Measurements from ENCODE around the gene STAMBP.

STAMBP gene

DNA sequence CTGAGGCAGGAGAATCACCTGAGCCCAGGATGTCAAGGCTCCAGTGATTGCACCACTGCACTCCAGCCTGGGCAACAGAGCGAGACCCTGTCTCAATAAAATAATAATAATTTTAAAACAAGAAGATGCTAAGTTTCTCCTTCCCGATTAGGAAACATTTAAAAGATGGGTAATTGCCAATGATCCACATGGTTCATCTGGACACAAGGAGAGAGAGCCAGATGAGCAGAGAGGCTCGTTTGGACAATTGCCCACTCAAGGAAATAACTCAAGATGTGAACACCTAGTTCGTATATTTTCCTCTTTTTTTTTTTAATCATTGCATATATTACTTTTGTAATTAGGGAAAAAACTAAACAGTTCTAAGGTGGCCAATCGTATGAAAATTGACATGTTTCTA lies 60.4 kb downstream of the STAMBP start:
- no peak overlapping the region for H3K4me3 ChIP-seq (ENCODE audit: low read depth in 1 of 2, low read length in 2 of 2)
- no peaks in the 10 kb centered on the region for H3K27me3 ChIP-seq (ENCODE audit: low read depth, low read length)
- H3K36me3 ChIP-seq (ENCODE audit: control insufficient read depth in 1 of 2, insufficient read depth in 2 of 2, low read length in 2 of 2), result peaks cover 0 to 3% of the 10 kb centered on the region in 2 donors
- peak overlapping the region; percentile 11 for H3K27ac ChIP-seq (ENCODE audit: low read length)
- peaks cover 0 to 10% of the 10 kb centered on the region in 2 donors for H3K4me1 ChIP-seq (ENCODE audit: control insufficient read depth in 1 of 2, insufficient read depth in 2 of 2, low read length in 2 of 2)
- no peaks in the 10 kb centered on the region for H3K9me3 ChIP-seq (ENCODE audit: control insufficient read depth in 1 of 2, low read length in 2 of 2)

DNA sequence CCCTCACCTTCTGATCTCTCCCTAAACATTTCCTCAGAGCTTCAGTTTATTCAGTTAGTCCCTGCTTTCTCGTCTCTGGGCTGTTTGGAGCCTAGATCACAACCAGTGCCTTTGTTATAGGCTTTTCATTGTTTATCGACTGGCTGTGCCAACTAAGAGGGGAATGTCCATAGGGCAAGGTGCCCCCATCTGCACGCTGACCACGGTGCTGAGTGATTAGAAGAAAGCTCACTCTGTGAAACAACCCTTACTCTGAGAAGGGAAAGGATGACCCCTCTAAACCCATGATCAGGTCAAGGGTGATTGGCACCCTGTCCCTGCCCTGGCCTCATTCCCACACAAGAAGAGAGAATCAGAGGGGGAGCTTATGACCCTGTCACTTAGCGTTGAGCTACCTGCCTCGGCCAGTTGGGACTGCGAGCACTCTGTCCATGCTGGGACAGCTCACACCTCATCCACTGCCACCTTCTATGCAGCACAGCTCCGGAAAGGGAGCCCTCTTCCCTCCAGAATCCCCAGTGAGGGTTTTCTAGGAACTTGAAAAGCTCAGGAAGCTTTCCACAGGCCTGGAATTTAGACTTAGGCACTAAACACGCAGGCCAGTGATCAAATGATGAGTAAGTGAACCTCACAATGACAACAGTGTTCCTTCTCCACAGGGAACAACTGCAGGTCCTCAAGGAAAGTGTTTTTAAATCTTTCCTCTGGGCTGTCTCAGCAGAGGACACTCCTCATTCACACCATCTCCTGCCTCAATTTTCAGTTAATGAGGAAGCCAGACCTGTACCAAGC lies 61.7 kb downstream of the STAMBP start:
- Histone ChIP-seq H3K9me3 (ENCODE audit: control insufficient read depth in 1 of 2, low read length in 2 of 2) (no peaks in the 10 kb centered on the region), H3K4me1 (ENCODE audit: control insufficient read depth in 1 of 2, insufficient read depth in 2 of 2, low read length in 2 of 2) (peaks cover 0 to 10% of the 10 kb centered on the region in 2 donors), H3K36me3 (ENCODE audit: control insufficient read depth in 1 of 2, insufficient read depth in 2 of 2, low read length in 2 of 2) (peaks cover 0 to 3% of the 10 kb centered on the region in 2 donors), H3K27me3 (ENCODE audit: low read depth, low read length) (no peaks in the 10 kb centered on the region), H3K4me3 (ENCODE audit: low read depth in 1 of 2, low read length in 2 of 2) (no peak overlapping the region), H3K27ac (ENCODE audit: low read length) (peak overlapping the region; percentile 50)

DNA sequence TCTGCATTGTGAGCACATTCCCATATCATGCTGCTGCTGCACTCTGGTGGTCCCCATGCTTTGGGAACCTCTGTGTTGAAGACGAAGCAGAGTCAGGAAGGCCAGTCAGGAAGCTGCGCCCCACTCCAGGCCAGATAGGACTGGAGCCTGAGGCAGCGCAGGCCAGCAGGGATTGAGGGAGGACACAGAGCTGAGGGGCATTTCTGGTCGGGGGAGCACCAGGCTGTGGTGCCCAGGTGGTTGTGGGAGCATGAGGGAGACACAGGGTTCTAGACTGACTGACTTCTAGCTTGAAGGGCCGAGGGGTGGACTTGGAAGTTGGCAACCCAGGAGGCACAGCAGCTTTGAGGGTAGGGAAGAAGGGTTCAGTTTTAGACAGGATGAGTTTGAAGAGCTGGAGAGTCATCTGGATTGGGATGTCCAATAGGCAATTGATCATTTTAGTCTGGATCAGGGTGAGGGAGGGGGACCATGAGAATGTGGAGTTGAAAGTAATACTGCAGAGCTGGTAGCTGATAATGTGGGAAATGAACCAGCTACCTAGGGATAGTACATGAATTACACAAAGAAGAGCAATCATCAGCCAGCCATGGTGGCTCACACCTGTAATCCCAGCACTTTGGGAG lies 62.6 kb downstream of the STAMBP start:
- Histone ChIP-seq H3K4me1 (ENCODE audit: control insufficient read depth in 1 of 2, insufficient read depth in 2 of 2, low read length in 2 of 2) (peaks cover 0 to 10% of the 10 kb centered on the region in 2 donors), H3K9me3 (ENCODE audit: control insufficient read depth in 1 of 2, low read length in 2 of 2) (no peaks in the 10 kb centered on the region), H3K36me3 (ENCODE audit: control insufficient read depth in 1 of 2, insufficient read depth in 2 of 2, low read length in 2 of 2) (peaks cover 3 to 5% of the 10 kb centered on the region in 2 donors), H3K27ac (ENCODE audit: low read length) (peak overlapping the region; percentile 70), H3K4me3 (ENCODE audit: low read depth in 1 of 2, low read length in 2 of 2) (no peak overlapping the region), H3K27me3 (ENCODE audit: low read depth, low read length) (no peaks in the 10 kb centered on the region)

DNA sequence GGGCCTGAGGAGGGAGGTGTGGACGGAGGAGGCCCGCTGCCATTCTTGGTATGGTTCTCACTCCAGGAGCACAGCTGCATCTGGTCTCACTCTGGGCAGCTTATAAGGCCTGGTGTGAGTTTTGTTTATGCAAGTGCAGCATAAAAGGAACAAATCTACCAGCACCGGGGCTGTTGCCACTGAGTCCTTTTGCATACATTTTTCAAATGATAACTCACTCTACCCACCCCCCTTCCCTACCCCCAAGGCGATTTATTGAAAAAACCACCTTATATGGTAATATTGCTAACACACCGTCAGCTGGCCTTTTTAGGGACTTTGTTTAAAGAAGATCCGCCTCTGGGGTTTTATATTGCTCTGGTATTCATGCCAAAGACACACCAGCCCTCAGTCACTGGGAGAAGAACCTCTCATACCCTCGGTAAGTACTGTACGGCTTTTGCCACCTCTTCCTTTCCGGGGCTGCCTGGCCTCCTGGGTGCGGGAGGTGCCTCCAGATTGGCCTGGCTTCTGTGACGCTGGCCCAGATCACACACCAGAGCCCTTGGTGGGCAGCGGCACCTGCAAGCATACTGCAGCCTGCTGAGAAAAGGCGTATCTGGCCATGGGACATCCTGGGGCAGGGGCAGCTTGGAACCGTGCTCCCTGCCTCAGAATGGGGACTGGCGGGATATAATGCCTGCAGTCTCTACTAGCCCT lies 64.0 kb downstream of the STAMBP start, which contains the start of gene ACTG2:
Gene ACTG2, plus strand, starts transcription at position 378 of the 699 bp plus-strand sequence. CDS start 8,304 bp downstream, outside the sequence.
- Histone ChIP-seq H3K4me3 (ENCODE audit: low read depth in 1 of 2, low read length in 2 of 2) (peak within 1 kb of the TSS; percentile 63 to 87), H3K27me3 (ENCODE audit: low read depth, low read length) (no peaks in the 10 kb centered on the region), H3K27ac (ENCODE audit: low read length) (peak within 1 kb of the TSS; percentile 97), H3K9me3 (ENCODE audit: control insufficient read depth in 1 of 2, low read length in 2 of 2) (no peaks in the 10 kb centered on the region), H3K36me3 (ENCODE audit: control insufficient read depth in 1 of 2, insufficient read depth in 2 of 2, low read length in 2 of 2) (peaks cover 3 to 17% of the 10 kb centered on the region in 2 donors), H3K4me1 (ENCODE audit: control insufficient read depth in 1 of 2, insufficient read depth in 2 of 2, low read length in 2 of 2) (peaks cover 4 to 11% of the 10 kb centered on the region in 2 donors)

DNA sequence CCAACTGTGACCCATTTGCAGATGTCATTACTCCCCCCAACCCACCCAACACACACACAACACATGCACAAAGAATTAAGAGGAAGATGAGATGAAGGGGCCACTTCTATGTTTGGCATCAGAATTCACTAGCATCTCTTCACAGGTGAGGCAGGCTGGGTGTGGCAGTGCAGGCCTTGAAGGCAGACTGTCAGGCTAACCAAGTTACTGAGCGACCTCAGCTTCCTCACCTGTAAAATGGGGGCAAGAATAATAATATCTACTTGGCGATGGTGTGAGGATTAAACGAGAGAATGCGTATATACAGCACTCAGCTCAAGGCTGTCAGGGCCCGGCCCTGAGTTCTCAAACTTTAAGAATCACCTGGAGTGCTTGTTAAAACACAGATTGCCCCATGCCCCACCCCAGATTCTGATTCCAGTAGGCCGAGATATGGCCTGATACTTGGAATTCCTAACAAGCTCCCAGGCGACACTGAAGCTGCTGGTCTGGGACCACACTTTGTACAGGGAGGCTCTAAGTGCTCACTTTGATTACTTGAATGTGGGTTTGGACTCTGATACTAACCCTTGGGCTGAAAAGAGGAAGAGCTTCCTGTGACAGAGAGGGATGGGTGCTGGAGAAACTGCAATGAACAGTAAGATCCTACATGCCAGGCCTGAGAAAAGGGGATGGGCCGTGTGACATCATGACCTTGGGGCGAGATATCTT lies 65.2 kb downstream of the STAMBP start:
- H3K4me3 ChIP-seq (ENCODE audit: low read depth in 1 of 2, low read length in 2 of 2), result peak overlapping the region; percentile 63 to 87
- peaks cover 4 to 11% of the 10 kb centered on the region in 2 donors for H3K4me1 ChIP-seq (ENCODE audit: control insufficient read depth in 1 of 2, insufficient read depth in 2 of 2, low read length in 2 of 2)
- H3K36me3 ChIP-seq (ENCODE audit: control insufficient read depth in 1 of 2, insufficient read depth in 2 of 2, low read length in 2 of 2), result peaks cover 3 to 17% of the 10 kb centered on the region in 2 donors
- no peaks in the 10 kb centered on the region for H3K27me3 ChIP-seq (ENCODE audit: low read depth, low read length)
- no peaks in the 10 kb centered on the region for H3K9me3 ChIP-seq (ENCODE audit: control insufficient read depth in 1 of 2, low read length in 2 of 2)
- peak overlapping the region; percentile 97 for H3K27ac ChIP-seq (ENCODE audit: low read length)

DNA sequence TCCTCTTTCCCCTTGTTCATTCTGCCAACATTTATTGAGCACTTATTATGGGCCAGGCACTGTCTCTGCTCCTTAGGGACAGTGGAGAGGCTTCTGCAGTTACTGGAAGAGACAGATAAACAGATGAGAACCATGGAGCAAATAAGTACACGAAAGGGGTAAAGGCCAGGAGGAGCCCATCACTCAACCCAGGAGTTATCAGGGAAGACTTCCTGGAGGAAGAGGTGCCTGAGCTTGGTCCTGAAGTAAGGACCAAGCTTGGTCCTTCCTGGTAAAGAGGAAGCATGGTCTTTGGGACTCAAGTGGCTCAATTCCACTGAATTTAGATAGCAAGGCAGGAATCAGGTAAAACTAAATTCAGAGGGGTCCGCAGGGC lies 65.7 kb downstream of the STAMBP start:
- peaks cover 4 to 11% of the 10 kb centered on the region in 2 donors for H3K4me1 ChIP-seq (ENCODE audit: control insufficient read depth in 1 of 2, insufficient read depth in 2 of 2, low read length in 2 of 2)
- peak overlapping the region; percentile 97 for H3K27ac ChIP-seq (ENCODE audit: low read length)
- H3K27me3 ChIP-seq (ENCODE audit: low read depth, low read length), result no peaks in the 10 kb centered on the region
- no peaks in the 10 kb centered on the region for H3K9me3 ChIP-seq (ENCODE audit: control insufficient read depth in 1 of 2, low read length in 2 of 2)
- H3K4me3 ChIP-seq (ENCODE audit: low read depth in 1 of 2, low read length in 2 of 2), result peak overlapping the region; percentile 63 to 87
- peaks cover 3 to 17% of the 10 kb centered on the region in 2 donors for H3K36me3 ChIP-seq (ENCODE audit: control insufficient read depth in 1 of 2, insufficient read depth in 2 of 2, low read length in 2 of 2)

DNA sequence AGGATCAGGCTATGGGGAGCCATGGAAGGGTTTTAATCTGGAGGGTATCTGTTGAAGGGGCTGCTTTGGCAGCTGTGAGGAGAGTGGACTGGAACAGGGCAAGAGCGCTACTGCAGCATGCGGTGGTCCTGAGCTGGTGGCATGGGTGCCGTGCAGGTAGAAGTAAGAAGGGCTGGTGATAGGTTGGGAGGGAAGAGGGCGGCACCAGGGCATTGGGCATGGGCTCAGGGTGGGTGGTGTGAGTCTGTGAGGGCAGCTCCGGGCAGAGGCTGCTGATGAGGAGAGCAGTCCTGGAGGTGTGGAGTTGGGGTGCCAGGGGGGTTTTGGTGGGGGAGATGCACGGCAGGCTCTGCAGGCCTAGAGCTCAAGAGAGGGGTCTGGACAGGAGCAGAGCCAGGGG lies 66.1 kb downstream of the STAMBP start:
- Histone ChIP-seq H3K9me3 (ENCODE audit: control insufficient read depth in 1 of 2, low read length in 2 of 2) (no peaks in the 10 kb centered on the region), H3K27me3 (ENCODE audit: low read depth, low read length) (no peaks in the 10 kb centered on the region), H3K4me3 (ENCODE audit: low read depth in 1 of 2, low read length in 2 of 2) (peak overlapping the region; percentile 63 to 87), H3K4me1 (ENCODE audit: control insufficient read depth in 1 of 2, insufficient read depth in 2 of 2, low read length in 2 of 2) (peaks cover 4 to 11% of the 10 kb centered on the region in 2 donors), H3K27ac (ENCODE audit: low read length) (peak overlapping the region; percentile 97), H3K36me3 (ENCODE audit: control insufficient read depth in 1 of 2, insufficient read depth in 2 of 2, low read length in 2 of 2) (peaks cover 3 to 18% of the 10 kb centered on the region in 2 donors)

DNA sequence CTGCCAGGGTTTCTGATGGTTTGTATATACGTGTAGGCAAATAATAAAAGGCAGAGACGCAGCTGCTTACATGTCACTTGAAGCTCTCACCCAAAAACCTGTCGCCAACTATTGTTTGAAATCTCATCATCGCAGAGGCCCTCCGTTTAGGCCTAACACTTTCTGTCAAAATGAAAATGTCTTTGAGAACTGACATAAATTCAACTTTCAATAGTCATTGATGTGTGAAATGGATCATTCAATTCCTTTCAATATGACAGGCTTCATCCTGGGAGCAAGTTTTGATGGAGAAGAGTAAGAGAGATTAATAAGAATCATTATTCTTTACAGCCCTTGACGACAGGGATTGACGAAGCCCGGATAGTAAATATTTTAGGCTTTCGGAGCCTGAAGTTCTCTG lies 66.7 kb downstream of the STAMBP start:
- Histone ChIP-seq H3K27ac (ENCODE audit: low read length) (peak overlapping the region; percentile 97), H3K36me3 (ENCODE audit: control insufficient read depth in 1 of 2, insufficient read depth in 2 of 2, low read length in 2 of 2) (peaks cover 3 to 23% of the 10 kb centered on the region in 2 donors), H3K4me3 (ENCODE audit: low read depth in 1 of 2, low read length in 2 of 2) (peak overlapping the region; percentile 63 to 87), H3K9me3 (ENCODE audit: control insufficient read depth in 1 of 2, low read length in 2 of 2) (no peaks in the 10 kb centered on the region), H3K27me3 (ENCODE audit: low read depth, low read length) (no peaks in the 10 kb centered on the region), H3K4me1 (ENCODE audit: control insufficient read depth in 1 of 2, insufficient read depth in 2 of 2, low read length in 2 of 2) (peaks cover 4 to 11% of the 10 kb centered on the region in 2 donors)

DNA sequence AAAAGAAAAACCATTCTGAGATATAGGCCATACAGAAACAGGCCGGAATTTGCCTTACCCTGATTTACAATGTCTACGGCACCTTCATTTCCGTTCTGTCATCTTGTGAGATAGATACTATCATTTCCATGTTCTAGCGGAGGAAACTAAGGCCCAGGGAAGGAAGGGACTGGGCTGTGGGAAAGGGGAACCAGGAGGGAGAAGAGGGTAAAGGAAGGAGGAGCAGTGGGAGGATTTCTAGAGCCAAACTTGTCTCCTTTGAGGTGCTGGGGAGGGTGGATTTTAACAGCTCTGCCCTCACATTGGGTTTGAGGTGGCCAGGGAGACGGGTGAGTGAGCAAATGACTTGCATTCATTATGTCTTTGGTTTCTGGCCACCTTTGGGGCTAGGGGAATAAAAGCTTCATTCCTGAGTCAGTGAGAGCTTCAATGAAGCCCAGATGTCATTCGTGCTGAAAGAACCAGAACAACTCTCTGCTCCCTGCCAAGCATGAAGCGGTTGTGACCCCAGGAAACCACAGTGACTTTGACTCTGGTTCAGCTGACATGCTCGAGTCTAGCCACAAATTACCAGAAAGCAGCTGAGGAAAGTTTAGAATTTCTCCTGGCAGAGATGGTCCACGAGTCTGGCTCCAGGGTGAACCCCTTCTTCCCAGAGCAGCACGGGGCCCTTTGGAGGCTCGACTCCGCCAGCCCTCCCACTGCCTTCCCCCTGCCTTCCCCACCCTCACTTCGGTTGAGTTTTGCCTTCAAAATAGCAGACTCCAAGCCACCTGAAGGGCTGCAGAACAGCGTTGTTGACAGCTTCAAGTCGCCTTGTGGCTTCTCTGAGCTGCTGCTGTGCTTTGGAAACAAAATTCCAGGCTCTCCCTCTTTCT lies 67.8 kb downstream of the STAMBP start:
- Histone ChIP-seq H3K27me3 (ENCODE audit: low read depth, low read length) (no peaks in the 10 kb centered on the region), H3K4me3 (ENCODE audit: low read depth in 1 of 2, low read length in 2 of 2) (peak overlapping the region; percentile 63 to 87), H3K9me3 (ENCODE audit: control insufficient read depth in 1 of 2, low read length in 2 of 2) (no peaks in the 10 kb centered on the region), H3K27ac (ENCODE audit: low read length) (peak overlapping the region; percentile 97), H3K4me1 (ENCODE audit: control insufficient read depth in 1 of 2, insufficient read depth in 2 of 2, low read length in 2 of 2) (peaks cover 4 to 16% of the 10 kb centered on the region in 2 donors), H3K36me3 (ENCODE audit: control insufficient read depth in 1 of 2, insufficient read depth in 2 of 2, low read length in 2 of 2) (peaks cover 3 to 23% of the 10 kb centered on the region in 2 donors)

DNA sequence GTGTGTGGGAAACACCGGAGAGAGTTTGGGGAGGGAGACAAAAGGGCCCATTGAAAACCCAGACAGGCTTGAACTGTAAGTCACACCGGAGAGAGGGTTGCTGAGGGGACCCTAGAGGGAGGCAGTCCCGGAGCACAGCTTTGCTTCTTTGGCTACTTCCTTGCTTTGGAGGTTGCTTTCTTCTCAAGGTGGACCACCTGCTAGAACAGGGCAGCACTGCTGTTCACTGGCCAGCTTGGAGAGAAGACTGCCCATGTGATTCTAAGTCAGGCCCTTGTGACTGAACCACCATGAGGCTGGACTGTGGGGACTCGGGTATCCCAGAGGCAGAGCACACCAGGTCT lies 68.5 kb downstream of the STAMBP start:
- H3K9me3 ChIP-seq (ENCODE audit: control insufficient read depth in 1 of 2, low read length in 2 of 2), result no peaks in the 10 kb centered on the region
- H3K27ac ChIP-seq (ENCODE audit: low read length), result peak overlapping the region; percentile 97
- peak overlapping the region; percentile 63 to 87 for H3K4me3 ChIP-seq (ENCODE audit: low read depth in 1 of 2, low read length in 2 of 2)
- H3K36me3 ChIP-seq (ENCODE audit: control insufficient read depth in 1 of 2, insufficient read depth in 2 of 2, low read length in 2 of 2), result peaks cover 3 to 23% of the 10 kb centered on the region in 2 donors
- peaks cover 4 to 16% of the 10 kb centered on the region in 2 donors for H3K4me1 ChIP-seq (ENCODE audit: control insufficient read depth in 1 of 2, insufficient read depth in 2 of 2, low read length in 2 of 2)
- H3K27me3 ChIP-seq (ENCODE audit: low read depth, low read length), result no peaks in the 10 kb centered on the region
